Measurements from ENCODE around the gene B4GALT1. TPM values are rescaled to one million over a fixed set of nuclear protein-coding genes. Genes with fewer than 3 reads are reported as not detected.
A peak's percentile ranks its signal among the peaks of the same experiment; 100 is the strongest.

The B4GALT1 gene
- total RNA-seq (2014; rRNA removed; shearing (Covaris generic); ENCODE audit: low replicate concordance): 31.9 and 35.2 TPM in 2 replicates

DNA sequence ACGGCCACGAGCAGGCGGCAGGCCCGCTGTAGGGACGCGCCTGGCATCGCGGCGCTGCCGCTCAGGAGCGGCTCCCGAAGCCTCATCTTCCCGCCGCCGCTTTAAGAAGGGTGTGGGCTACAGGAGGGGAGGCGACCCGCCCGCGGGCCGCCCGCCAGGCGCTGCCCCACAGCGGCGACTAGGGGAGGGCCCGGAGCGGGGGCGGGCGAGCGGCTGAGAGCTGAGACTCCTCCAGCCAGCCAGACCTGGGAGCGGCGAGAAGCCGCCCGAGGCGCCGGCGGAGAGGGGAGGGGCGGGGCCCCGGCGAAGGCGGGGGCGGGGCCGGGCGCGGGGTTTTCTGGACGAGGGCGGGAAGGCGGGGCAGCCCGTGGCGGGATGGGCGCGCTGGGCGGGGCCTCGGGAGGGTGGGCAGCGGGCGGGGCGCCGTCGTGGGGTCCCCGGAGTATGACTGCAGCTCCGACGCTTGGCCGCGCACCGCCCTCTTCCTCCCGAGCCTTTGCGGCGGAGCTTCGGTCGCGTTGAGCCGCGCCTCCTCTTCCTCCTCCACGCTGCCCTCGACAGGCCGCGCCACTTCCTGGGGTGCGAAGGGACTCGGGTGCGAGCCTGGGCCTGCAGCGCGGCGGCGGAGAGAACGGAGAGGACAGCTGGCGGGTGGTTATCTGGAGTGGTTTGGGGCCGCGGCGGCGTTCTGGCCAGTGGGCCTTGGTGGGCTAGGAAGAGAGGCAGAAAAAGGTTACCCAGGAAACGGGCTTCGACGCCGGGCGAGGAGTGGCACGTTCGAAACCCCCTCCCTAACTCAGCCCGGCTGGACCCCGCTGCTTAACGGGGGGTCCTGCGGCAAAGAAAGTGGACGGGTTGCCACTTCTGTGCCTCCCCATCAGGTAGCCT is at the start of gene B4GALT1:
Gene B4GALT1, minus strand, starts transcription at position 253 of the 888 bp plus-strand sequence. Its CDS starts 167 bp downstream, at position 86.
- DNase-seq: peak; percentile 95
- no peaks in the 10 kb centered on the region for H3K27me3 ChIP-seq
- H3K36me3 ChIP-seq: peaks cover 13% of the 10 kb centered on the region; the same call in 1 of the 2 replicates
- H3K4me3 ChIP-seq: peak within 1 kb of the TSS; percentile 74
- no peaks in the 10 kb centered on the region for H3K9me3 ChIP-seq

DNA sequence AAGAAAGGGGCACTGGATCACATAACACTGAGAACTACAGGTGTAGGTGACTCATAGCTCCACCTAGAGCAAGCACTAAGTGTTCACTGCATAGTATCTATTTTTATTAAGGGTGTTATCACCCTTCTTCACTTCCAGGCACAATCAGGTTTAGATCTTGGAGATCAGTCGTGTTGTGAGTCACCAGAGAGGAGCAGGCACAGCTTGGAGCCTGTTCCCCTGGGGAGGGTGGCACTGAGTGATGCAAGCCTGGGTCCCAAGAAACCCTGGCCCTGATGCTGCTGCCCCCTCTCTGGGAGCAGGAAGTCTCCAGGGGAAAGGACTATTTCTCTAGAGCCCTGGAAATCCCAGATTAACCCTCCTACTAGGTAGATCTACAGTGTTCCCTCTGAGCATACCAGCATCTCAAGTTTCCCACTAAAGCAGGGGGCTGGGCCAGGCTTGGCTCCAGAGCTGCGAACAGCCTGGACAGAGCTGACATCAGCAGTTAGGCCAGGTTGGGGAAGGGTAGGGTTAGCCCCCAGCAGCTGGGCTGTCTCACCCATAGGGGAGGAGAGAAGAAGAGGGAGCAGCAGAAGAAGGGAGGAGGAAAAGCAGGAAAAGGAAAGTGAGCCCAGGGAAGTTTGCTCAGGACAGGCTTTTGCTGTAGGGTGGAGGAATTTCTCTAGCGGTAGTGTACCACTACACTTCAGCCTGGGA is 44.7 kb upstream of the B4GALT1 start:
- no peak overlapping the region for H3K4me3 ChIP-seq
- no peak for DNase-seq
- no peaks in the 10 kb centered on the region for H3K27me3 ChIP-seq
- H3K36me3 ChIP-seq: no peaks in the 10 kb centered on the region
- H3K9me3 ChIP-seq: no peaks in the 10 kb centered on the region

DNA sequence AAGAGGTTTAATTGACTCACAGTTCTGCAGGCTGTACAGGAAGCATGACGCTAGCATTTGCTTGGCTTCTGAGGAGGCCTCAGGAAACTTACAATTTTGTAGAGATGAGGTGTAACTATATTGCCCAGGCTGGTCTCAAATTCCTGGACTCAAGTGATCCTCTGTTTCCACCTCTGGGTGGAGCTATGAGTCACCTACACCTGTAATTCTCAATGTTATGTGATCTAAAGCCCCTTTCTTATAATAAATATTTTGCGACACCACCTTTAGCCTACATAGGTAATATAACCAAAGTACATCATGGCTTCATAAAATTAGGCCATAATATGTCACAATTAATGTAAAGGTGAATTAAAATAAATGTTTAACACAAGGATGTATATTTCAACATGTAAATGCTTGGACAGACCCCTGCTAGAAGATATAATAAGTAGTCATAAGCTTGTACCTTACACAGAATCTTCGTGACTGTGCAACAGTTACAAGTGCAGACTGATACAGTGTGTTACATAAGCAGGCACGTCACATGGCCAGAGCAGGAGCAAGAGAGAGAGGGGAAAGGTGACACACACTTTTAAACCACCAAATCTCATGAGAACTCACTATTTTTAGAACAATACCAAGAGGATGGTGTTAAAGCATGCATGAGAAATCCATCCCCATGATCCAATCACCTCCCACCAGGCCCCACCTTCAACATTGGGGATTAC is 43.0 kb upstream of the B4GALT1 start:
- H3K36me3 ChIP-seq: no peaks in the 10 kb centered on the region
- no peak for DNase-seq
- H3K9me3 ChIP-seq: no peaks in the 10 kb centered on the region
- H3K4me3 ChIP-seq: no peak overlapping the region
- no peaks in the 10 kb centered on the region for H3K27me3 ChIP-seq

DNA sequence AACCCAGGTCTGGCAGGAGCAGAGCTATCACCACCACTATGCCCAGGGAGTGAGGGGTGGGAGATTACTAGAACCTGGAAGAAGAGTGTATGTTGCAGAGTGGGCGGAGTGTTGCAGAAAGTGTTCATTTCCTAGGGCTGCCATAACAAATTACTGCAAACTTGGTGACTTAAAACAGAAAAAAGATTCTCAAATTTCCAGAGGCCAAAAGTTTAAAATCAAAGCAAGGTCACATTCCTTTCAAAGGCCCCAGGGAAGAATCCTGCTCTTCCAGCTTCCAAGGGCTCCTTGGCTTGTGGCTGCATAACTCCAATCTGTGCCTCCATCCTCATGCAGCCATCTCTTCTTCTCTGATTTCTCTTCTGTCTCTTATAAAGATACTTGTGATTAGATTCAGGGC is 42.3 kb upstream of the B4GALT1 start:
- Histone ChIP-seq H3K9me3 (no peaks in the 10 kb centered on the region), H3K27me3 (no peaks in the 10 kb centered on the region), H3K4me3 (no peak overlapping the region), H3K36me3 (no peaks in the 10 kb centered on the region)
- no peak for DNase-seq

- H3K4me3 ChIP-seq: no peak overlapping the region
- H3K27me3 ChIP-seq: no peaks in the 10 kb centered on the region
- H3K36me3 ChIP-seq: no peaks in the 10 kb centered on the region
- DNase-seq: no peak
- H3K9me3 ChIP-seq: no peaks in the 10 kb centered on the region
Observed at GRCh38 chr9:33202552-33203201, 35.5 kb upstream of the B4GALT1 start.

DNA sequence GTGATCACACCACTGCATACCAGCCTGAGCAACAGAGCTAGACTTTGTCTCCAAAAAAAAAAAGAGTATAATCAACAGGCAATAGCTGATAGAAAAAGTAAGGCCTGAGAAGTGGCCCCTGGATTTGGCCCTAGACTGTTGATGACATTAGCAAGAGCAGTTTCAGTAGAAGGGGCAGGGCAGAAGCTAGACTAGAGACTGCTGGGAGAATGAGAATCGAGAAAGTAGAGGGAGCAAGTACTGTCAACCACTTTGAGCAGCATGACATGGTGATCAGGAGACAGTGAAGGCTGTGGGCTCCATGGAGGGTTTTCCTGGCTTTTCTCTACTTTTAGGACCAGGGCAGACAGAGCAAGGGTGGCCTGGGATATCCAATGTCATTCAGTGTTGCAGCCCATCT is 34.9 kb upstream of the B4GALT1 start:
- Histone ChIP-seq H3K4me3 (no peak overlapping the region), H3K27me3 (no peaks in the 10 kb centered on the region), H3K9me3 (no peaks in the 10 kb centered on the region; the same call in 1 of the 2 replicates), H3K36me3 (no peaks in the 10 kb centered on the region)
- no peak for DNase-seq

- no peaks in the 10 kb centered on the region for H3K27me3 ChIP-seq
- no peaks in the 10 kb centered on the region for H3K36me3 ChIP-seq
- peak; percentile 78 for DNase-seq
- no peak overlapping the region for H3K4me3 ChIP-seq
- no peaks in the 10 kb centered on the region; the same call in 1 of the 2 replicates for H3K9me3 ChIP-seq
Observed at GRCh38 chr9:33198165-33198564, 31.0 kb upstream of the B4GALT1 start.

- Histone ChIP-seq H3K36me3 (no peaks in the 10 kb centered on the region), H3K27me3 (no peaks in the 10 kb centered on the region), H3K4me3 (no peak overlapping the region), H3K9me3 (no peaks in the 10 kb centered on the region; the same call in 1 of the 2 replicates)
- peak; percentile 41 for DNase-seq
Observed at GRCh38 chr9:33197279-33198152, 30.4 kb upstream of the B4GALT1 start.

- H3K9me3 ChIP-seq: no peaks in the 10 kb centered on the region; the same call in 1 of the 2 replicates
- no peaks in the 10 kb centered on the region for H3K27me3 ChIP-seq
- H3K4me3 ChIP-seq: no peak overlapping the region
- H3K36me3 ChIP-seq: no peaks in the 10 kb centered on the region
- DNase-seq: no peak
Observed at GRCh38 chr9:33196736-33197135, 29.6 kb upstream of the B4GALT1 start.

GRCh38 chr9:33193818-33194217 is 26.7 kb upstream of the B4GALT1 start:
- H3K27me3 ChIP-seq: no peaks in the 10 kb centered on the region
- H3K36me3 ChIP-seq: no peaks in the 10 kb centered on the region
- H3K4me3 ChIP-seq: no peak overlapping the region
- H3K9me3 ChIP-seq: no peaks in the 10 kb centered on the region; the same call in 1 of the 2 replicates
- no peak for DNase-seq

- H3K4me3 ChIP-seq: no peak overlapping the region
- no peak for DNase-seq
- H3K27me3 ChIP-seq: no peaks in the 10 kb centered on the region
- H3K9me3 ChIP-seq: no peaks in the 10 kb centered on the region; the same call in 1 of the 2 replicates
- H3K36me3 ChIP-seq: no peaks in the 10 kb centered on the region
Observed at GRCh38 chr9:33192493-33193255, 25.5 kb upstream of the B4GALT1 start.

DNA sequence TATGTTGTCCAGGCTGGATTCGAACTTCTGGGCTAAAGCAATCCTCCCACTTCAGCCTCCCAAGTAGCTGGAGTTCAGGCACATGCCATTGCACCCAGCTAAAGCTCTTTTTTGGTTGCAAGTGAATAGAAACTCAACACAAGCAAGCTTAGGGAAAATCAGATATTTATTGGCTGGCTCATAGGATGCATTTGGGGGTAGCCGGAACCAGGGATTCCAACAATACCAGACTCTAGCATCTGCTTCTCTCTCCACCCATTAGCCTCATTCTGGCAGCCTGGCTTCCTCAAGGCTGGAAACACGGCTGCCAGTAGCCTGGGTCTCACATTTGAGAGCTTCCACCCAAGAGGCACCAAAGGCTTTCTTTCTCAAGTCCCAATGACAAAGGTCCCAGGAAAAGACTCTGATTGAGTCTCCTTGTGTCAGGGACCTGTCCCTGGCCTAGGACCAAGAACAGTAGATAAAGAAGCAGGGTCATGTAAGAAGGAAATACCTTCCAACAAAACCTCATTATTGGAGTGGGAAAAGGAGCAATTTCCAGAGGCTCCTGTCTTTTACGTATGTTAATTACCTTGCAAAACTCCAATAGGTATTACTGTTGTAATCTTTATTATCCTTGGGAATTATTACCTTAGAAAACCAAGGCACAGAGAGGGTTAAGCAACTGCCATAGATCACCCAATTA is 23.0 kb upstream of the B4GALT1 start:
- H3K36me3 ChIP-seq: no peaks in the 10 kb centered on the region
- no peaks in the 10 kb centered on the region for H3K27me3 ChIP-seq
- no peak for DNase-seq
- no peaks in the 10 kb centered on the region for H3K9me3 ChIP-seq
- no peak overlapping the region for H3K4me3 ChIP-seq

DNA sequence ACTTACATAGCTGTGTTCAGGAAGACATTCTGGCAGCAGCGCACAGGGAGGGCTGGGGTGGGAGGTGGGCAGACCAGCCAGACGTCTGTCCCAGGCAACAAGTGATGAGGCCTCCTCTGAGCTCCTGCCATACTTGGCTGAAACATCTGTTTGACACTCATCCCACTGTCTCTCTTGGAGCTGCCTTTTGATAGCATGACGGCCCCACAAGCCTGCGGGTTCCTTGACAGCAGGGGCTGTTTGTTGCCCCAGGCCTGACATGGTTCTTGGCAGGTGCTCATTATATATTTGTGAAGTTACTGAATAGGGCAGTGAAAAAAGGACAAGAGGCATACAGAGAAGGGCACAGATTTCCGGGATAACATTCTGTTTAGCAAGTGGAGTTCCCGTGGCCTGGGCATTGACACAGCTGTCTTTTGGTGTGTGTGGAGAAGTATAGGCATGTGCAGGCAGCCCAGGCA is 22.2 kb upstream of the B4GALT1 start:
- no peaks in the 10 kb centered on the region for H3K27me3 ChIP-seq
- no peaks in the 10 kb centered on the region for H3K36me3 ChIP-seq
- DNase-seq: no peak
- no peaks in the 10 kb centered on the region for H3K9me3 ChIP-seq
- H3K4me3 ChIP-seq: no peak overlapping the region

GRCh38 chr9:33188711-33189110 is 21.6 kb upstream of the B4GALT1 start:
- Histone ChIP-seq H3K4me3 (no peak overlapping the region), H3K27me3 (no peaks in the 10 kb centered on the region), H3K9me3 (no peaks in the 10 kb centered on the region), H3K36me3 (no peaks in the 10 kb centered on the region)
- DNase-seq: no peak

All from MG63 (cell line).